22Rv1 (cell line): ENCODE results near the gene GALNS.

Experiments used
- H3K27ac ChIP-seq: fragments of 450-650 bp; 2 replicates; pipeline ENCODE4 v1.5.1; 2017
- CTCF ChIP-seq: fragments of 450-650 bp; IDR thresholded peaks from 2 replicates; pipeline ENCODE4 v1.5.1; 2017; ENCODE audit warnings: mild to moderate bottlenecking
- ZFX ChIP-seq: fragments of 450-650 bp; IDR thresholded peaks from 2 replicates; pipeline ENCODE4 v1.6.1; 2017; ENCODE audit warnings: antibody characterized with exemption, borderline replicate concordance

Gene GALNS

GRCh38 chr16:88886845-88887521 lies 30.2 kb upstream of the GALNS start:
- H3K27ac ChIP-seq: no peak overlapping the region
- TF ChIP-seq ZFX (no peak), CTCF (no peak)

GRCh38 chr16:88886420-88886844 lies 29.7 kb upstream of the GALNS start:
- H3K27ac ChIP-seq: no peak overlapping the region
- no peak for TF ChIP-seq ZFX
- TF ChIP-seq CTCF: no peak

- no peak for TF ChIP-seq ZFX
- TF ChIP-seq CTCF: no peak
- no peak overlapping the region for H3K27ac ChIP-seq
Observed at GRCh38 chr16:88885693-88886280, 29.0 kb upstream of the GALNS start.

- no peak overlapping the region for H3K27ac ChIP-seq
- TF ChIP-seq ZFX (no peak), CTCF (no peak)
Observed at GRCh38 chr16:88884569-88885271, 28.0 kb upstream of the GALNS start.

- H3K27ac ChIP-seq: no peak overlapping the region
- TF ChIP-seq CTCF (no peak), ZFX (no peak)
Observed at GRCh38 chr16:88883946-88884345, 27.2 kb upstream of the GALNS start.

GRCh38 chr16:88883117-88883895 lies 26.6 kb upstream of the GALNS start:
- TF ChIP-seq ZFX (no peak), CTCF (no peak)
- H3K27ac ChIP-seq: no peak overlapping the region
